ENCODE measurements around the gene GDF7. TPM values are rescaled to one million over a fixed set of nuclear protein-coding genes. Genes with fewer than 3 reads are reported as not detected.
A peak's percentile ranks its signal among the peaks of the same experiment; 100 is the strongest.

GDF7 gene
- total and polyA plus RNA-seq, 2 donors from 2014 or later: 1.8 to 12.5 TPM

DNA sequence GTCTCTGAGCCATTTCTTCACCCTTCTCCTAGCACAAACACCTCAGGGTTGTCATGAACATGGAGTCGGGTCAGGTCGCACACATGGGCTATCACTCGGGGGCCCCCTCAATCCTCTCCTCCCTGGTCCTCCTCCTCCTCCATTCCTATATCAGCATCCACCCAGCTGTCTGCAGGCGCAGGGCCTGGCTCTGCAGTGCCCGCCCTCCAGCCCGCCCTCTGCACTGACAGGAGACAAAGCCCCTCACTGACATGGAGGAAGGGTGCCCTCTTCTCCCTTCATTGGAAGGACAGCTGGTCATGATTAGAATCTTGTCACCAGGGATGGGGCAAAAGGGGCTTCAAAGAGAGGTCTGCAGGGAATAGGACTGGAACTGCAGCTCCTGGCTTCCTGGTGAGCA is 37.8 kb upstream of the GDF7 start:
- Histone ChIP-seq H3K9me3 (ENCODE audit: control insufficient read depth in 2 of 3, insufficient read depth in 1 of 3, low read length in 3 of 3) (no peaks in the 10 kb centered on the region), H3K4me1 (ENCODE audit: control insufficient read depth in 2 of 3, insufficient read depth in 2 of 3, low read depth in 1 of 3, low read length in 3 of 3) (peaks cover 0 to 27% (median 9%) of the 10 kb centered on the region in 3 donors), H3K4me3 (ENCODE audit: low read length in 3 of 3) (no peak overlapping the region), H3K27me3 (ENCODE audit: control insufficient read depth, insufficient read depth, low read length) (no peaks in the 10 kb centered on the region), H3K9ac (ENCODE audit: low read length in 3 of 3) (no peak overlapping the region), H3K27ac (ENCODE audit: low read depth in 2 of 2, low read length in 2 of 2) (no peak overlapping the region), H3K36me3 (ENCODE audit: control insufficient read depth in 2 of 3, insufficient read depth in 3 of 3, low read length in 3 of 3) (peaks cover 0 to 5% (median 4%) of the 10 kb centered on the region in 3 donors)
- DNase-seq (peak in 1 of 5 donors; percentile 61), FAIRE-seq (no peak)
- intact Hi-C loops (cut with DNase I): no loop called here
- TF ChIP-seq, protein P1, sequence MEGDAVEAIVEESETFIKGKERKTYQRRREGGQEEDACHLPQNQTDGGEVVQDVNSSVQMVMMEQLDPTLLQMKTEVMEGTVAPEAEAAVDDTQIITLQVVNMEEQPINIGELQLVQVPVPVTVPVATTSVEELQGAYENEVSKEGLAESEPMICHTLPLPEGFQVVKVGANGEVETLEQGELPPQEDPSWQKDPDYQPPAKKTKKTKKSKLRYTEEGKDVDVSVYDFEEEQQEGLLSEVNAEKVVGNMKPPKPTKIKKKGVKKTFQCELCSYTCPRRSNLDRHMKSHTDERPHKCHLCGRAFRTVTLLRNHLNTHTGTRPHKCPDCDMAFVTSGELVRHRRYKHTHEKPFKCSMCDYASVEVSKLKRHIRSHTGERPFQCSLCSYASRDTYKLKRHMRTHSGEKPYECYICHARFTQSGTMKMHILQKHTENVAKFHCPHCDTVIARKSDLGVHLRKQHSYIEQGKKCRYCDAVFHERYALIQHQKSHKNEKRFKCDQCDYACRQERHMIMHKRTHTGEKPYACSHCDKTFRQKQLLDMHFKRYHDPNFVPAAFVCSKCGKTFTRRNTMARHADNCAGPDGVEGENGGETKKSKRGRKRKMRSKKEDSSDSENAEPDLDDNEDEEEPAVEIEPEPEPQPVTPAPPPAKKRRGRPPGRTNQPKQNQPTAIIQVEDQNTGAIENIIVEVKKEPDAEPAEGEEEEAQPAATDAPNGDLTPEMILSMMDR (IDR thresholded peaks at IDR 0.05; ENCODE audit: borderline replicate concordance, extremely low read depth, insufficient read depth): no peak

DNA sequence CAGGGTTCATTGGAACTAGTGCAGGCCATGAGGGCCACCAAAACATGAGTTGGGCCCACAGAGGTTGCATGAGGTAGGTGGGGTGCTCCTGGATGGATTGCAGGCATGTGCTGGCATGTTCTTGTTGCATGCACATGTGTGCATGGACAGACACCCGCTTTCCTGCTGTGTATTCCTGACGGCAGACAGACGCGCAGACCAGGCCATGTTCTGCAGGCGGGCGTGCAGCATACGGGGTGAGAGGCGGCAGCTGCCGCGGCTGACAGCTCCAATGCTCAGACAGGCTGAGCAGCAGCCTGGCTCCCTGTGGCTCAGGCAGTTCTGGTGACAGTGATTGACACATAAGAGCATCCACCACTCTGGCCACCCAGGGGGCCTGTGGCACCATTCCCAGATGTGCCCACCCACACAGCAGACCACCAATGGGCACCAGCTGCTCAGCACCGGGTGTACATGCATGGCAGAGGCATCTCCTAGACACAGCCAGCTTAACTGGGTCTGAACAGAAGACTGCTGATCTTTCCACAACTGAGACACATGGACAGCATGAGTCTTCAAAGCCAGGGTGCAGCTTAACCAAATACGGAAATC is 37.3 kb upstream of the GDF7 start:
- TF ChIP-seq, protein P1 (IDR thresholded peaks at IDR 0.05; ENCODE audit: borderline replicate concordance, extremely low read depth, insufficient read depth): no peak
- Histone ChIP-seq H3K9me3 (ENCODE audit: control insufficient read depth in 2 of 3, insufficient read depth in 1 of 3, low read length in 3 of 3) (no peaks in the 10 kb centered on the region), H3K27me3 (ENCODE audit: control insufficient read depth, insufficient read depth, low read length) (no peaks in the 10 kb centered on the region), H3K4me3 (ENCODE audit: low read length in 3 of 3) (no peak overlapping the region), H3K27ac (ENCODE audit: low read depth in 2 of 2, low read length in 2 of 2) (no peak overlapping the region), H3K36me3 (ENCODE audit: control insufficient read depth in 2 of 3, insufficient read depth in 3 of 3, low read length in 3 of 3) (peaks cover 0 to 5% (median 0%) of the 10 kb centered on the region in 3 donors), H3K4me1 (ENCODE audit: control insufficient read depth in 2 of 3, insufficient read depth in 2 of 3, low read depth in 1 of 3, low read length in 3 of 3) (peaks cover 0 to 27% (median 14%) of the 10 kb centered on the region in 3 donors), H3K9ac (ENCODE audit: low read length in 3 of 3) (no peak overlapping the region)
- intact Hi-C loops (cut with DNase I): no loop called here
- DNase-seq (peak in 1 of 5 donors; percentile 53), FAIRE-seq (no peak)

- Histone ChIP-seq H3K27ac (ENCODE audit: low read depth in 2 of 2, low read length in 2 of 2) (no peak overlapping the region), H3K4me3 (ENCODE audit: low read length in 3 of 3) (no peak overlapping the region), H3K27me3 (ENCODE audit: control insufficient read depth, insufficient read depth, low read length) (no peaks in the 10 kb centered on the region), H3K9me3 (ENCODE audit: control insufficient read depth in 2 of 3, insufficient read depth in 1 of 3, low read length in 3 of 3) (no peaks in the 10 kb centered on the region), H3K9ac (ENCODE audit: low read length in 3 of 3) (no peak overlapping the region), H3K4me1 (ENCODE audit: control insufficient read depth in 2 of 3, insufficient read depth in 2 of 3, low read depth in 1 of 3, low read length in 3 of 3) (peaks cover 0 to 28% (median 21%) of the 10 kb centered on the region in 3 donors), H3K36me3 (ENCODE audit: control insufficient read depth in 2 of 3, insufficient read depth in 3 of 3, low read length in 3 of 3) (peaks cover 0 to 5% (median under 1%) of the 10 kb centered on the region in 3 donors)
- DNase-seq: no peak
- no peak for FAIRE-seq
- TF ChIP-seq, protein P1 (IDR thresholded peaks at IDR 0.05; ENCODE audit: borderline replicate concordance, extremely low read depth, insufficient read depth): no peak
- intact Hi-C loops (cut with DNase I): no loop called here
These were observed 36.0 kb upstream of the GDF7 start for GRCh38 chr2:20630967-20631366.

All from kidney (tissue), 14 donors.